VCaP (cell line): Measurements from ENCODE around the gene TEX261.

Experiments
- H3K27ac ChIP-seq: fragments of 450-650 bp; 2 replicates; pipeline ENCODE4 v1.5.1; 2017
- CTCF ChIP-seq: fragments of 450-650 bp; conservative IDR thresholded peaks from 2 replicates; pipeline ENCODE4 v1.5.1; 2017; ENCODE audit warnings: mild to moderate bottlenecking, moderate library complexity

Gene TEX261

DNA sequence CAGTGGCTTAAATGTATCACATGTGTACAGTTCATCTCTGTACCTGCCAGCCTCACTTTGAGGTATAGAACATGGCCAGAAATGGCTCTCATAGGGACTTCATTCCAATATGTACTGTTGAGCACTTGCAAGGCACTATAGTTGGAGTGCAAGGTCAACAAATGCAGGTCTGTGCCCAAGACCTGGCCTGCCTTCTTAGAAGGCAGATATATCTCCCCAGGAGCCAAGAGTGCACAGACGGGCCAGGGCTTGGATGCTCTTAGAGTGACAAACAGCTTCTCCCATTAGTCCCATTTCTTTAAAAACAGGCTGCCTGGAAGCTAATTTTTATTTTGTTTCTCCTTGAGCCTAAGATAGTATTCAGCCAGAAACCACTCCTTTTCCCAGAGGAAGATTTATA, 7.3 kb downstream of the TEX261 start:
- TF ChIP-seq CTCF = no peak
- H3K27ac ChIP-seq = no peak overlapping the region

DNA sequence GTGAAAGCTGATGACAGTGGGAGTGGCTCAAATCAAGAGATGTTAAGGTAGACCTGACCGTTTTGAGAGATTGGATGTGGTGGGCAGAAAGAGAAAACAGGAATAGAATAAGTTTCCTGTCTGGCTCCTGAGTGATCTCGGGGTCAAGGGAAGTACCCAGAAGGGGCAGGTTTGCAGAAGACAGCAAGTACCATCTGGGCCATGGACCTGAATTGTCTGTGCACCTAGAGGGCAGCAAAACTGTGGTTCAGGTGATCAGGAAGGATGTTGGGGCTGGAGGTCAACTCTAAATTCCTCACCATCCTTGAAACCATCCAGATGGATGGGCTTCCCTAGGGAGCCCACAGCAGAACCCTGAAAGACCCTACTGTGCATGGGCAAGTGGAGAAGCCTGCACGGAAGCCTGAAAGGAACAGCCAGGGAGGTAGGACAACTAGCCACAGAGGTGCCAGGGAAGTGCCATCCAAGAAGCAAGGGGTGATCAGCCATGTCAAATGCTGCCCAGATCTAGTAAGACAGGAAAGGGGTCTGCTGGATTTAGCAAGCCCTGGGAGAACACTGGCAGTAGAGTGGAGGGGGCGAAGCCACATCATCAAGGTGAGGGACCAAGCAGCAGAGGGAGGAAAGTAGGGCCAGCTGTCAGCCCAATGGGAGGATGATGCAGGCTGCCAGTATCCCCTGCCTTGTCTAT, 8.0 kb downstream of the TEX261 start:
- no peak overlapping the region for H3K27ac ChIP-seq
- TF ChIP-seq CTCF = no peak

GRCh38 chr2:70985956-70986355, 8.7 kb downstream of the TEX261 start:
- H3K27ac ChIP-seq = no peak overlapping the region
- no peak for TF ChIP-seq CTCF

DNA sequence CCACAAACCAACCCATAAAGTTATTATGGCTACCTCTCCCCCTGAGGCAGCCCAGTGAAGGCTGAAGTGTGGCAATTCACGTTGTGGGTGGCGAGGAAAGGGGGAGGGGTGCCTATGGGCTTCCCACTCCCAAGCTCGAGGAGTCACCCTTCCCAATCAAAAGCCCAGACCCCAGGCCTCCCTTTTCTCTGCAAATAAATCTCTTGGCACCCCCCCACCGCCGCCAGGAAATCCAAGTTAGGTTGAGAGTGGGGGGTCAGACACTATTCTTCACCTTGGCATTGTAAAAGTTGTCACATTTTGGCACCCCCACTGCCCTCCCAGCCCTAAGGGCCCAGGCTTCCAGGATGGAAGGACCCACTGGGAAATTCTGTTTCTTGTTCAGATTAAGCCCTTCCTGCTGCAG, 9.4 kb downstream of the TEX261 start:
- TF ChIP-seq CTCF = no peak; the same call in 1 of the 2 replicates
- H3K27ac ChIP-seq = no peak overlapping the region

GRCh38 chr2:70984576-70985282, 9.9 kb downstream of the TEX261 start:
- no peak overlapping the region for H3K27ac ChIP-seq
- TF ChIP-seq CTCF = peak; percentile 30

DNA sequence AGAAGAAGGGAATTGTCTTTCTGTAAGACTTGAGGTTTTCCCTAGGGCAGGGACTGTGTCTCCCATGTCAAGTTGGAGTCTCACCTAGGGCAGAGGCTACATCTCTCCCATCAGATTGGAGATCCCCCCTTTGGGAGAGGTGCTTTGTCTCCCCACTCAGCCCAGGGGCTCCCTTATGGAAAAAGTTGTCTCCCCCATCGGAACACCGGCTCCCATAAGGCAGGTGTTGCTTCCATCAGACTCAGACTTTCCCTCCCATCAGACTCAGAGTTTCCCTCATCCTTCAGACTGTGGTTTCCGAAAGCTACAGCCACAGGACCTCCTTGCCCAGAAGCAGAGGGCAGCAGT, 10.5 kb downstream of the TEX261 start:
- TF ChIP-seq CTCF = no peak
- H3K27ac ChIP-seq = no peak overlapping the region

- no peak overlapping the region for H3K27ac ChIP-seq
- TF ChIP-seq CTCF = no peak
Measured at GRCh38 chr2:70983506-70984227, 11.0 kb downstream of the TEX261 start.
